Activated CD4-positive, CD25-positive, alpha-beta regulatory T cell (primary cell): ENCODE data around the gene SLC26A1.

Source experiments
- DNase-seq, 4 experiments: peaks; one replicate each; lab custom pipeline; 2025; lab: John Stamatoyannopoulos, UW

Gene SLC26A1

GRCh38 chr4:993111-994029, at the start of gene SLC26A1:
Gene SLC26A1 (minus strand): TSS chr4:993404. CDS start chr4:991703, 1,701 bp downstream.
- no peak for DNase-seq

GRCh38 chr4:1042352-1043055, 49.3 kb upstream of the SLC26A1 start:
- no peak for DNase-seq

- DNase-seq, result no peak
Measured at GRCh38 chr4:1041936-1042330, 48.7 kb upstream of the SLC26A1 start.

- no peak for DNase-seq
Measured at GRCh38 chr4:1041147-1041935, 48.1 kb upstream of the SLC26A1 start.

GRCh38 chr4:1040344-1041146, 47.3 kb upstream of the SLC26A1 start:
- DNase-seq, result no peak

- DNase-seq, result no peak
Measured at GRCh38 chr4:1039493-1040343, 46.5 kb upstream of the SLC26A1 start.

GRCh38 chr4:1038948-1039492, 45.8 kb upstream of the SLC26A1 start:
- no peak for DNase-seq

GRCh38 chr4:1036976-1037810, 44.0 kb upstream of the SLC26A1 start:
- no peak for DNase-seq

GRCh38 chr4:1036095-1036494, 42.9 kb upstream of the SLC26A1 start:
- DNase-seq, result no peak

- no peak for DNase-seq
Measured at GRCh38 chr4:1035510-1035909, 42.3 kb upstream of the SLC26A1 start.

GRCh38 chr4:1033840-1034551, 40.8 kb upstream of the SLC26A1 start:
- no peak for DNase-seq

GRCh38 chr4:1032861-1033260, 39.7 kb upstream of the SLC26A1 start:
- DNase-seq, result no peak

GRCh38 chr4:1031956-1032795, 39.0 kb upstream of the SLC26A1 start:
- no peak for DNase-seq

- no peak for DNase-seq
Measured at GRCh38 chr4:1031346-1031745, 38.1 kb upstream of the SLC26A1 start.

GRCh38 chr4:1030559-1030958, 37.4 kb upstream of the SLC26A1 start:
- no peak for DNase-seq

GRCh38 chr4:1030031-1030430, 36.8 kb upstream of the SLC26A1 start:
- DNase-seq, result no peak

GRCh38 chr4:1029529-1029928, 36.3 kb upstream of the SLC26A1 start:
- no peak for DNase-seq
